Activated CD4-positive, alpha-beta T cell treated with anti-CD3 and anti-CD28 coated beads, Interleukin-10, Interleukin-2, amounts not matched to agents 100 ng/mL and 50 ng/mL, durations not matched to agents 16 hours and 8 hours (primary cell): ENCODE data around the gene TTC34.

Experiments used
- DNase-seq: peaks from one replicate; pipeline ENCODE4 v3.0.0-alpha.2; 2020

TTC34 gene

DNA sequence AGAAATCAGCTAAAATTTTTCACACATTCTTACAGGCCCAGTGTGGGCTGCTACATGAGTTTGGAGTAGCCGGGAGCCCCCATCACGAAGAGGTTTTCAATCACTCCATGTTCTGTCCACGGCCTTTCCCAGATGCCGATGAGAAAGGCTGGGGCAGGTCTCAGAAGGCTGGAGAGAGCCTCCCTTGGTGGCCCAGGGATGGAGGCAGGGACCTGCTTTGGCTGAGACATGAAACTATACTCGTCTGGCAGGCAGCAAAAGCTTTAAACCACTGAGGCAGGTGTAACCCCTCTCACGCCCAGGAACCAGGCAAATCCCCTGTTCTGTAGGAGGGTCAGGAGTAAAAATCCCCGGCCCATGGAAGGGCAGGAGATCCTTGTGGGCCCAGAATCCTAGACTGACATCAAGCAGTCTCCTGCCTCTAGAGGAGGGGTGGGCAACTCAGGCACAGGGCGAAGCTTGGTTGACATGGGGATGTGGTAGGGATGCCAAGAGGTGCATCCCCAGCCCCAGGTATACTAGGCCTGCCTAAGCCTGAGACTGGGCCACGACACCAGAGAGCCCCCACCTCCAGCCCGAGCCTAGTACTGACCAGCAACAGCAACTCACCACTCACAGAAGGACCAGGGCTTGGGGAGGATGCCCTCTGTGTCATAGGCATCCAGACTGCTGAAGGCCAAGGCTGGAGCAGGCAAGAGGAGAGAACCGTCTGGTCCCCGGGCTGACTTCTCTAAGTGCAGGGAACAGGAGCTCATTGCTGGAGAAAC is 177.7 kb downstream of the TTC34 start:
- DNase-seq, result no peak

DNA sequence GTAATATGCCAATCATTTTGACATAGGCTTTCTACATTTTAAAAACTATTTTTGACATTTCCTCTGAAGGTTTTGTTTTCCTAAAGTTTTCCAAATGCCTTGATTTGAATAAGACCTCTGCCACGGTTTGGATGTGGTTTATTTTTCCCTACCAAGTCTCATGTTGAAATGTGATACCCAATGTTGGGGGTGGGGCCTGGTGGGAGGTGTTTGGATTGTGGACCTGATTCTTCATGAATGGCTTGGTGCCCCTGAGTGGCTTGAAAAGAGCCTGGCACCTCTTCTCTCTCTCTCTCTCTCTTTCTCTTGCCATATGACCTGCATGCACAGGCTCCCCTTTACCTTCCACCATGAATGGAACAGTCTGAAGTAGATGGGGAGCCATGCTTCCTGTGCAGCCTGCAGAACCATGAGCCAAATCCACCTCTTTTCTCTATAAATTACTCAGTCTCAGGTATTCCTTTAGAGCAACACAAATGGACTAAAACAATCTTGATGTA is 183.5 kb downstream of the TTC34 start:
- no peak for DNase-seq

DNA sequence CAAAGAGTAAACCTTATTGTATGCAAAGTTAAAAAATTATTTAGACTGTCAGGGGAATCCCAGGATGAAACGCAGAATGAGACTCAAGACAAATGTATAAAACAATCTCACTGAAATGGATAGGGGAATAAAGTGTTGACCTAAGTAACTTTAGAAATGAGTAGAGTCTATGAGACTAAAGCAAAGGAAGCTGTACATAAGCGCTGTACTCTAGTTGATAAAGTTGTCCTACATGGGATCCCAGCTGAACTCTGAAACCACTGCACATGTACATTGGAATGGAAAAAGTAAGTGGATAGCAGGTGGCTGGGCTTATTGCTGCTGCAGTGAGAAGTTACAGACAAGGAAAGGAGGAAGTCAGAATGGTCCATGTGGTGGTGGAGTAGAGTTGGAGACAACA is 187.3 kb downstream of the TTC34 start:
- DNase-seq, result no peak

DNA sequence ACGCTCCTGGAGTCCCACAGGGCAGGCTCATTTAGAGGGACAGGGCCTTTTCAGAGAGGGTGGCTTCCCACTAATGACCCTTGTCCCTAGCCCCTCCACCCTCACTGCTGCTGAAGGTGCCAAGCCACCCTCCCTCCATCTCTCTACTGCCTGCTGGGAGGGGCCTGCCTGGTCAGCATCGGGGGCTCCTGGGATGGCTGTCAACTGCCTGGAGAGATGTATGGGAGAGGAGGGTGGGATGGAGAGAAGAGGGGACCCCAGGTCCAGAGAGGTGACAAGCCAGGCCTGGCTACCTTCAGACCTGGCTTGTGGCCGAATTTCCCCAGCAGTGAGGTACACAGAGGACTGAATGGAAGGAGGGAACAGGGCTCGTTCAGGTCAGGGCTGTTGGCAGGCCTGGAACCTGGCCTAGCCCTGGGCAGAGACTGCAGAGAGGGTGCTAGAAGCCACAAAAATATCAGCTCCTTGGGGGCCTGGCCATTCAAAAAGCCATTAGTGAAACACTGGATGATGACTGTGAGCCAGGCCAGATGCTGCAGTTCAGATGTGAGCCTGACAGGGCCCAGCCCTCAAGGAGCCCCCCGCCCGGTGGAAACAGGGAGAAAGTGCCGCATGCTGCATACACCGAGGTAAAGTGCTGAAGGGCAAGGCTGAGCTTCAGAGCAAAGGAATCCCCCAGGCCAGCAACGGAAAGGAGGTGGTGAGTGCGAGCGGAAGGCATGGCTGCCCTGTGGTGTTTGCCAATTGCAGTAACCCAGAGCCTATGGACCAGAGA is 188.7 kb downstream of the TTC34 start:
- DNase-seq, result no peak

DNA sequence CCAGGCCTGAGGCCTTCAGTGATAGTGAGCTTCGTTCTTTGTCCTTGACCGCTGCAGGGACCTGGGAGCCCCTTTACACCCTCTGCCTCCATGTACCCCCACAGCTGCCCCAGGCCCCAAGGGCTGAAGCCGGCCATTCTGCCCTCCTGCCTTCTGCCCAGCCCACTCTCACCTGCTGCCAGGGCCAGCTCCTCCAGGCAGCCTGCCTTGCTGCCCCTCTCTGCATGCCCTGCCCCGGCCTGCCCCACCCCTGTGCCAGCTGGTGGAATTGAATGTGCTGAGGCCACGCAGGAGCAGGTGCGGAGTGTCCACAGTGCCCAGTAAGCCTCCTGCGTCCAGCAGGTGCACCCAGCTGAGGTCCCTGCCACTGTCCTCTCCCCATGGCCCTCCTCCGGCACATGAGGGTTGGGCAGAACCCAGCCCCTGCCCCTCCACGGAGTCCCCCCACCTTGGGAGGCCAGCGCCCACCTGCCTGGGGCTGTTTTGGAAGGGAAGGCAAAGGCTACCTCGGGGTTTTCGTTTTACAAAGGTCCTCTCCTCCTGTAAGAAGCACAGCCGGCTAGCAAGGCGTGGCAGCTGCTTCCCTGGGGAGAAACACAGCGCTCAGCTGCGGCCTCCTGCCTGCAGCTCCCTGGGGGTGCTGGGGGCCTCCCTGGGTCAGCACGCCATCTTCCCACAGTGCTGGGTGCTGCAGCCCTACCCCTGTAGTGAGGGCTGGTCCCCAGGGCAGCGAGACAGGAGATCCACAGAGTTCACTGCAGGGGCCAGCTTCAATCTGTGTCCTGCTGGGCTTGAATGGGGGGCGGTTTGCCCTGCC is 189.7 kb downstream of the TTC34 start:
- no peak for DNase-seq

DNA sequence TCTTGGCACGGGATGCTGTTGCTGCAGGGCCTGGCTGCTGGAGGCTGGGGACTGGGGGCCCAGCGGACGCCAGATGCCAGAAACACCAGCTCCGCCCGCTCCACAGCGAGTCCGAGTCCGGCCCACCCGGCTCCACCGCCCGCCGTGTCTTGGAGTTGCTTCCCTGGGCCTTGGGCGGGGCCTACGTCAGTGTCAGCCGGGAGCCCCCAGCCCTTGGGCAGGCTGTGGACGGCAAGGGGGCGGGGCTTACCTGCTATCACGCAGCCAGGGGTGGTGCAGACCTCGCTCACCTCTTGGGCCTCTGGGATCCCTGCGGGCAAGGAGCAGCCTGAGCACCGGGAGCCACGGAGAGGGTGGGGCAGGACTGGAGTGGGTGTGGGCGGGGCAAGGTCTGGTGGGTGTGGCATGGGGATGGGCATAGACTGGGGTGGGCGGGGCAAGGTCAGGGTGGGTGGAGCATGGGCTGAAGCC is 190.4 kb downstream of the TTC34 start:
- no peak for DNase-seq

DNA sequence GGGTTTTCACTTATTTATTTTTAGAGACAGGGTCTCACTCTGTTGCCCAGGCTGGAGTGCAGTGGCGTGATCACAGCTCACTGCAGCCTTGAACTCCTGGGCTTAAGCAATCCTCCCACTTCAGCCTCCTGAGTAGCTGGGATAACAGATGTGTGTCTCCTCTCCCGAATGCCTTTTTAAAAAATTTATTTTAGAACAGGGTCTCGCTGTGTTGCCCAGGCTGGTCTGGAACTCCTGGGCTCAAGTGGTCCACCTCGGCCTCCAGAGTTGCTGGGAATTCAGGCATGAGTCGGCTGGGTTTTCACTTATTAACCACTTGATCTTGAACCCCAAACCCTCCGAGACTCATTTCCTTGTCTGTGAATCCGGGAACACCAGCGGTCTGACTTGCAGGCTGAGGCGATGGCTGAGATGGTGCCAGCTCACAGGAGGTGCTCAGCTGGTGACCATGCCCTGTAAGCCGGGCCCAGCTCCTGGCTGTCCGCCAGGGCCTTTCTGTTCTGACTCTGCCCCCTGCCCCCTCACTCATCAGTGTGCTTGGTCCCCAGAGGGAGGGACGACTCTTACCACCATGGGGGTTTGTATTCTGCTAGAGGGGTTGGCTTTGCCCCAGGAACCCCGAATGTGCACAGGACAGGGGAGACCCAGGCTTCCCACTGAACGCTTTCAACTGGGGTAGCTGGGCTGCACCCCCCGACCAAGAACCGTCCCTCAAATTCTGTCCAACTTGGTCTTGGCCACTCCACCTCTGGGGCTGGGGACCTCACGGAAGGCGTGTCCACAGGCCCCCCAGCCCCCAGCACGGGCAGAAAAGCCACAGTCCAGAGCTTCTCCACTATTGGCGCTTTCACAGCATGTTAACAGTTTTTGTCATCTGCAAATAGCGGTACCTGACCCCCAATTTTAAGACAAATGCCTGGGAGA is 191.2 kb downstream of the TTC34 start:
- no peak for DNase-seq

DNA sequence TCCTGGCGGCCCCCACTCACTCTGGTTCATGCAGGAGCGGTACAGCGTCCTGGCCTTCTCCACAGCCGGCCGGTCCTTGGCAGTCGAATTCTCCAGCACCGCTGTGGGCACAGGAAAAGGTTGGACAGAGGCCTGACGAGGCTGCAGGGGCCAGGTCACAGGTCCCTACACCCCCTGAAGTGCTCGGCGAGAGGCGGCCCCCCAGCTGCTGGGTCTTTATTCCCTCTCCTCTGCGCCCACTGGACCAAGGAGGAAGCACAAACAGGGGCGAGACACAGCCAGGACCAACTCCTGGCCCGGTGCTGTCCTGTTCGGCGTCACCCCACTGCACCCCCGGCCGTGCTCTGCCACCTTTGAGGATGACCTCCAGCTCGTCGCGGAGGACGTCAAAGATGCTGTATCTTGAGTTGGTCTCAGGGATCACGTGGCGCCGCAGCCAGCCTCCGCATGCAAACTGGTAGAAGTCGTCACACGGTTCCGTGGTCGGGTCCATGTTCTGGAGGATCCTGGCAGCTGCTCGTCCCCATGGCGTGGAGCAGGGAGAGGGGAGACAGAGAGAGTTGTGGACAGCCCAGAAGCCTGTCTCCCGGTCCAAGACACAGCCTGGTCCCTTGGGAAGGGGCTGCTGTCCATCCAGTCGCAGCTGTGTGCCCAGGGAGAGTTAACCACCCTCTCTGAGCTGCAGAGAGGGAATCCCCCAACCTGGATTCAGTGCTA is 192.0 kb downstream of the TTC34 start:
- no peak for DNase-seq

DNA sequence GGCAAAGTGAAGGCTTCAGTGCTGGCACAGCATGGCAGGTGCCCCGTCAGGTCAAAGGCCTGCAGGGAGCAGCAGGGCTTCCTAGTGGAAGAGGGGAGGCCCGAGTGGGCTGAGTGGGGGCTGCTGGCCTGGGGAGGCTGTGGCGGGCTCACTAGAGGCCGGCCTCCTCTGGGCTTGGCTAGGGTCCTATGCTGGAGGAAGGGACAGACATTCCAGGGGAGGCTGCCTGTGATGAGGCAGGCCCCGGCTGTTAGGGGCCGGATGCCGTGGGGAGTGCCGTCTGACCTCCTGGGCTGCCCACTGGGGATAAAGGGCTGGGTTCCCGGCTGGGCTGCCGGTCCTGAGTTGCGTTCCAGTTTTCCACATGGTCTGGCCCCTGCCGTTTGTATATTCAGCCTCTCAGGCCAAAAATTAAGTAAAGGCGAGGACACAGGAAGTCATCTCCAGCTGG is 193.8 kb downstream of the TTC34 start:
- DNase-seq, result no peak

DNA sequence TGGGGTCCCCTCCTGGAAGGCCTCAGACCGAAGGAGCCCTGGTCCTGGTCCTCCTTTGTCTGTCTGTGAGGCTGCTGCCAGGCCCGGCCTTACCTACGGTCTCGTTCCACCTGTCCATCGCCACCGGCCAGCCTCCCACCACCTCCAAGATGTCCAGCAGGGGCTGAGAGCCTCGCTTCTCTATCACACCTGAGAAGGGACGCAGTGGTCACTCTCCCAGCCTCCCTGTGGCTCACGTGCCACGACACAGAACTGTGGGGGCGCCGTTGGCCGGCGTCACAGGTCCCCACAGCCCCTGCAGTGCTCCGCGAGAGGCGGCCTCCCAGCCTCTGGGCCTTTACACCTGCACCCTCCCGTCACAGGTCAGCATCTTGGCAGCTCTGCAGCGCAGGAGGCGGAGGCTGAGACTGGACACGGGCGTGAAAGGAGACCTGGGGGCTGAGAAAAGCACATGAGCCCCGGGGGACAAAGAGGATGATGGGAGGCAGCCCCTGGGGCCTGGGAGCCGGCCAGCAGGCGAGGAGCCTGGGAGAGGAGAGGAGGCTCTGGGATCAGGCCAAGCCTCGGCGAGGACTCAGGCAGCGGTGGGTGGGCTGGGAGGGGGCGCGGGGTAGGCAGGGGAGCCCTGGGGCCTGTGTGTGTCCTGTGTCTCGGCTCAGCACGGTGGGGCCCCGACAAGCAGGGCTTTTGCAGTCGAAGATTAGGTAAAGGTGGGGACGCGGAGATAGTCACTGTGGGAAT is 194.4 kb downstream of the TTC34 start:
- DNase-seq, result no peak

DNA sequence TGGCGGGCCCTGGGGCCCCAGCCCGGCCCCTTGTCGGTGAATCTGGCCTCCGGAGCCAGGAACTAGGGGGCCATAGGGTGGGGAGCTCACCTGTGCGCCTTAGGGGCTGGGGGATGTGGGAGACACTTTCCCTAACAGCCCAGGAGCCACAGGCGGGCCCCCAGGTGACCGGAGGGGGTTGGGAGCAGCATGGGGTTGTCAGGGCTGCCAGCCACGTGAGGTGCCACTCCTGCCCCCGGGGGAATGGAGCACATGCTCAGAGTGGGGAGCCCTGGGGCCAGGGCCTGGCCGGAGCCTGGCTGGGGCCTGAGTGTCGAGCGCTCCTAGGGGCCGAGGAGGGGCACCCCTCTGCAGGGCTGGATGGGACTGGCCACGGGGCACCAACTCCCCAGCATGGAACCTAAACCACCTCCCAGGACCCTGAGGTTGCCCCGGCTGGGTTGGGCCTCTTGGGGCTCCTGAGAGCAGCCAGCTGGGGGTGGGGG is 195.1 kb downstream of the TTC34 start:
- no peak for DNase-seq

DNA sequence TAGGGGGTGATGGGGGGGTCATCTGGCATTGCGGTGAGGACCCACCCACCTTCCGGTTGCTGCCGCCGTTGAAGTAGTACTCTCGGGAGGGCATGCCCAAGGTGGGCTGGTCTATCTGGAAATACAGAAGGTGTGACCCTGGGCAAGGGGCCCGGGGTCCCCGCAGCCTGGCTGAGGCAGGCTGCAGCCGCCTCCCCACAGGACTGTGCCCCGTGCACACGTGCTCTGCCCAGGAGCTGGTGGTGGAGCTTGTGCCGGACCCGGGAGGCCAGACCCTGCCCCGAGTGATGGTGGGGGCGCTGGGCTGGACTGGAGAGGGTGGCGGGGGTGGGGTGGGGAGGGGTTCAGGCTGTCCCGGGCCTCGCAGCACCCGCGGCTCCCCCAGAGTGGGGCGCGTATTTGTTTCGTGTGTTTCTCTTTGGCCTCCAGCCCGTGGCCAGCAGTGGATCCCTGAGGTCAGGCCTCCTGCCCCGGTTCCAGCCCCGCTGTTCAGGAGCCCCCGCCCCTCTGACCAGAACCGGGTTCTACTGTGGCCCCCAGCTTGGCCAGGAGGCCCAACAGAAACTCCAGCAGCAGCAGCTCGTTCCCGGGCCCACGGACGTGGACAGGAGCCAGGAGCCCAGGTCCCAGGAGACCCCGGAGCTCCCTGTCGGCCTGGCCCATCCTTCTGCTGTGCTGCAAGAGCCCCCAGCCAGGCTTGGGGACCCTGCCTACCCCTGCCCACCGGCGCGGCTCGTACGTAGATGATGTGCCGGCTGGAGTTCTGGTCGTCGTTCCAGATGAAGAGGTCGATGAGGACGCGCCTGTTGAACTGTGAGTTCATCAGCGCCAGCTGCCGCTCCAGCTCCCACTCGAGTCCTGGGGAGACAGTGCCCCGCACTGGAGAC is 195.7 kb downstream of the TTC34 start:
- DNase-seq, result no peak

DNA sequence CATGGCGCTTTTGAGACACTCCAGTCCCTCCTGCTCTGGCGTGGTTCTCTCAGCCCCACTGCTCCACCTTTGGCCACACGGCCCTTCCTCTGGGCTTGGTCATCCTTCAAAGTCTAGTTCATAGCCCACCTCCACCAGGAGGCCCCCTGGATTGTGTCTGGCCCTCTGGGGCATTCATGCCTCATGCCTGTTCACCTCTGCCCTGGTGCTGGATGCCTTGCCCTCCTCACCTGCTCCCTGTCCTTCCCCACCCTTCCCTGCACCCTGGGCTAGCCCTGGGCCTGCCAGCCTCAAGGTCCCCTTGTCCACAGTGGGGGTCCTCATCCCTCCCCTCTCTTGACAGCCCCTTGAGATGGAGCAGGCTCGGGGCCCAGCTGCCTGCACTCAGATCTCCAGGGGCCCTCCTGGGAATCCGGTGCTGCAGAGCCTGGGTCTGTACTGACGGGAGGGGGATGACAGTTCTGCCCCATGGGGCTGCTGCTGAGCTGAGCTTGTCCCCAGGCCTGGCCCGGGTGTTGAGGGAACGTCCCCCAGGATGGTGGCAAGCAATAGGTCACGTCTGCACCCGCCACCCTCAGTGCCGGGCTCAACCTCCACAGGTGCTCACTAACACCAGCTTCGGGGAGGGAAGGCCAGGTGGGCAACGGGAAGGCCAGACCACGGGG is 196.5 kb downstream of the TTC34 start:
- no peak for DNase-seq

DNA sequence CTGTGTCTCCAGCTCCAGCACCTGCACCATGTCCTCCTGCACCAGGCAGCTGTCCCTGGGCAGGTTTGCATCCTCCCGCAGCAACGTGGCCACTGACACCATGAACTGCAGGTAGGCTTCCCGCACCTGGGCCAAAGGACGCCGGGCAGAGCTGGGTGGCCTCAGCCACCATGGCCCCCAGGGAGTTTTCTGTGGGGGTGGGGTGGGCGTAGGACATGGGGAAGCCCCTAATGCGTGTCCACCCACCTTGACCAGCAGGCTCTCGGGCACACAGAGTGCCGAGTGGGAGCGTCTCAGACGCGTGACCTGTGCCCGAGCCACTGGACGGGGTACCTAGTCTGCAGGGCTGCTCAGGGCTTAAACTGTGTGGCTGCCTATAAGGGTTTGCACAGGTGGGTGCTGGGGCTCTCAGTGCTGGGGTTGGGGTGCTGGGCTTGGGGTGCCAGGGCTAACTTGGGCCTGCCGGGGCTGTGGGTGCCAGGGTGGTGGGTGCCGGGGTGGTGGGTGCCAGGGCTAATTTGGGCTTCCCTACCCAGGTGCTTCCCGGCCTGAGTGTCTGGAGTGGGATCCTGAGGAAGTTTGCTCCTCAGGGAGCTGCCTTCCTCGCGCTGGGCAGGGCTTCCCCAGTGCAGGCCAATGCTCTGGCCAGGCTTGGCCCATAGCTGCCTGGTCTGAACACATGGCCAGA is 197.2 kb downstream of the TTC34 start:
- DNase-seq, result no peak

DNA sequence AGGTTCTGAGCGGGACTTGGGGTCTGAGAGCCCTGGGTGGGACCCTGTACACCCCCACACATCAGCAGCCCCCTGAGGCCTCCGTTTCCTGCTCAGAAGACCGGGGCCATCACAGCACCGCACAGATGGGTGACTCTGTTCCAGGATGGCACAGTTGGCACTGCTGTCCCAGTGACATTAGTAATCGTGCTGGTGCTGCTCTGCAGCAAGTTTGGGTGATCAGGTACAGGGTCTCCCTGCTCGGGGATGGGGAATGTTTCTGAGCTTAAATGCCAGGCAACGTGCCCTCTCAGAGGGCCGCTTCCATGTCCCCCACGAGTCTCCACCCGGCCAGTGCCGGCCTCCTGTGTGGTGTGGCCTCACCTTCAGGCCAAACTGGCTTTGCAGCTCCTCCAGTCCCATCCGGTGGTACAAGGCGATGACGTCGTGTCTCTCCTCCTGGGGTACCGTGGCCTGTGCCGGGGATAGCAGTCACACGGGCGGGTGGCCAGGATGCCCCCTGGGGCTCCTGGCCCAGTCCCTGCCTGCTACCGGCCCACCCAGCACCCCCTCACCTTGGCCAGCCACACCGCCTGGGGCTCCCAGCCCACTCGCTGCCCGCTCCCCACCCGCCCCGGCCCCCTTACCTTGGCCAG is 197.9 kb downstream of the TTC34 start:
- no peak for DNase-seq

DNA sequence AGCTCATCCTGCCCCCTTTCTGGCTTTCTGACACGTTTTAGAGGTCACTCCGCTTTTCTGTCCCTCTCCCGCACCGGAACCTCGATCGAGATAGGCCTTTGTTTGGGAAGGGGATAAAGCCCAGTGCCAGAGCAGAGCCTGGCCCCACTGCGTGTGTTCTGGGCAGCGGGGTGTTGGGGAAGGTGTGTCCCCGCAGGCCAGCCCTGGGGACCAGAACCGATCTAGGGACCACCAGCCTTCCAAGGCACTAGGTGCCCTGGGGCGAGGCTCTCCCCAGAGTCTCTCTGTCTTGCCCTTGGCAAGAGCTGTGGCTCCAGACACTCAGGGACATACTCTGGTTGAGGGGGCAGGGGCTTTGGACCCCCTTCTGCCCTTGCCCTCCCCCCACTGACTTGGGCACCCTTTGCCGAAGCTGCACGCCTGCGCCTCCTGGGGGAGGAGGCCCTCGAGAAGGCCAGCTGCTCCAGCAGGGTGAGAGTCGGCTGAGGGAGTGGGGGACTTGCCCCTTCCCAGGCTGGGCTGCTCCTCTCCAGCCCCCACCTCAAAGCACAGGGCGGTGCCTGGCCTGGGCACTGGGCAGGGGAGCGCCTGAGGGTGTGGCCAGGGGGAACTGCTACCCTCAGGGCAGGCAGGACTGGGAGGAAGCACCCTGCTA is 198.5 kb downstream of the TTC34 start:
- no peak for DNase-seq

DNA sequence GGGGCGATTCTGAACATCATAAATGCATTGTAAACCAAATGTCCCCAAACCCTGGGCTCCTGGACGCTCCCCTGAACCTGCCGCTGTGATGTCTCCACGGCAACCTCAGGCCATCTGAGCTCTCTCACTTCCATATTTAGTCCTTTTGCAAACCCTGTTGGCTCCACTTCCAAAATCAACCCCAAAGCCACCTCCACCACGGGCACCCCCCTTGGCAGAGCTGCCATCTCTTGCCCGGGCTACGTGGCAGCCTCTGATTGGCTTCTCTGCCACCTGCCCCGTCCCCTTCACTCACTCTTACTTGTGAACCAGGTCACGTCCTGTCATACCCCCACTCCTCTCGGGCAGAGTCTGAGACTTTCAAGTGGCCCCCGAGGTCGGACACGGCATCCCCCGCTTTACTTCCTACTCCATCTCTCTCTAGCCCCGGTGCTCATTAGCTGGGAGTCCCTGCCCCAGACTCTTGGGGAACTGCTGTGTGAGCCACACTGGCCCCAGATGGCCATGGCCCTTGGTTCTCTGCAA is 199.1 kb downstream of the TTC34 start:
- no peak for DNase-seq
